Measurements from ENCODE around the gene DPP3.
"Not testable (repeated sequence)": the region's sequence is repeated elsewhere in the genome, so short reads cannot be mapped to it uniquely, and the experiment has no call there.

DPP3 gene

GRCh38 chr11:66542362-66542761 is 62.1 kb downstream of the DPP3 start:
- no peaks in the 10 kb centered on the region for H4K20me1 ChIP-seq (ENCODE audit: insufficient read depth, low read length)
- peaks cover 5% of the 10 kb centered on the region; the same call in 1 of the 2 replicates for H3K79me2 ChIP-seq (ENCODE audit: low read length)
- no peak for DNase-seq
- TF ChIP-seq EZH2 (optimal IDR thresholded peaks at IDR 0.05; ENCODE audit: low read depth, low read length) (no peak), CTCF (IDR thresholded peaks at IDR 0.05; ENCODE audit: low read length) (no peak), EZH2phosphoT487 (IDR thresholded peaks at IDR 0.05; ENCODE audit: low read length) (no peak)
- peaks cover 3% of the 10 kb centered on the region; the same call in 1 of the 2 replicates for H3F3A ChIP-seq (ENCODE audit: insufficient read depth, low read length)
- peaks cover 11% of the 10 kb centered on the region; the same call in 1 of the 2 replicates for H3K27me3 ChIP-seq (replicated peaks; ENCODE audit: insufficient read depth, low read length)
- H3K9ac ChIP-seq (ENCODE audit: low read length): no peak overlapping the region
- H3K4me3 ChIP-seq (ENCODE audit: low read length): no peak overlapping the region
- H2AFZ ChIP-seq (ENCODE audit: low read length): no peak overlapping the region
- no peak overlapping the region for H3K27ac ChIP-seq (ENCODE audit: low read length)
- H3K4me2 ChIP-seq (ENCODE audit: low read depth, low read length): no peak overlapping the region
- no peaks in the 10 kb centered on the region for H3K9me3 ChIP-seq (replicated peaks; ENCODE audit: insufficient read depth, low read length)
- peaks cover 7% of the 10 kb centered on the region; the same call in 1 of the 2 replicates for H3K4me1 ChIP-seq (ENCODE audit: low read length)
- no peaks in the 10 kb centered on the region for H3K36me3 ChIP-seq (replicated peaks; ENCODE audit: insufficient read depth, low read length)
- H3K9me2 ChIP-seq (replicated peaks; ENCODE audit: insufficient read depth, low read length): no peaks in the 10 kb centered on the region

GRCh38 chr11:66543263-66544107 is 63.3 kb downstream of the DPP3 start:
- Histone ChIP-seq H3F3A (ENCODE audit: insufficient read depth, low read length) (peaks cover 3% of the 10 kb centered on the region; the same call in 1 of the 2 replicates), H3K9ac (ENCODE audit: low read length) (no peak overlapping the region), H3K9me2 (replicated peaks; ENCODE audit: insufficient read depth, low read length) (no peaks in the 10 kb centered on the region), H3K36me3 (replicated peaks; ENCODE audit: insufficient read depth, low read length) (no peaks in the 10 kb centered on the region), H3K9me3 (replicated peaks; ENCODE audit: insufficient read depth, low read length) (no peaks in the 10 kb centered on the region), H3K79me2 (ENCODE audit: low read length) (peaks cover 5% of the 10 kb centered on the region; the same call in 1 of the 2 replicates), H3K4me3 (ENCODE audit: low read length) (no peak overlapping the region), H3K27me3 (replicated peaks; ENCODE audit: insufficient read depth, low read length) (peaks cover 19% of the 10 kb centered on the region; the same call in 1 of the 2 replicates), H4K20me1 (ENCODE audit: insufficient read depth, low read length) (no peaks in the 10 kb centered on the region), H2AFZ (ENCODE audit: low read length) (no peak overlapping the region), H3K27ac (ENCODE audit: low read length) (no peak overlapping the region), H3K4me1 (ENCODE audit: low read length) (peaks cover 7% of the 10 kb centered on the region; the same call in 1 of the 2 replicates), H3K4me2 (ENCODE audit: low read depth, low read length) (no peak overlapping the region)
- no peak for DNase-seq
- TF ChIP-seq EZH2 (optimal IDR thresholded peaks at IDR 0.05; ENCODE audit: low read depth, low read length) (no peak), CTCF (IDR thresholded peaks at IDR 0.05; ENCODE audit: low read length) (no peak), EZH2phosphoT487 (IDR thresholded peaks at IDR 0.05; ENCODE audit: low read length) (no peak)

GRCh38 chr11:66544952-66545351 is 64.7 kb downstream of the DPP3 start:
- not testable (repeated sequence) for DNase-seq; H3K9me2 ChIP-seq (replicated peaks; ENCODE audit: insufficient read depth, low read length); H2AFZ ChIP-seq (ENCODE audit: low read length); H4K20me1 ChIP-seq (ENCODE audit: insufficient read depth, low read length); H3K79me2 ChIP-seq (ENCODE audit: low read length); H3K27ac ChIP-seq (ENCODE audit: low read length); H3F3A ChIP-seq (ENCODE audit: insufficient read depth, low read length); H3K4me1 ChIP-seq (ENCODE audit: low read length); H3K36me3 ChIP-seq (replicated peaks; ENCODE audit: insufficient read depth, low read length); H3K9me3 ChIP-seq (replicated peaks; ENCODE audit: insufficient read depth, low read length)
- peak overlapping the region; percentile 98 for H3K4me3 ChIP-seq (ENCODE audit: low read length)
- peaks cover 33% of the 10 kb centered on the region for H3K27me3 ChIP-seq (replicated peaks; ENCODE audit: insufficient read depth, low read length)
- peak overlapping the region; percentile 94 for H3K4me2 ChIP-seq (ENCODE audit: low read depth, low read length)
- peak overlapping the region; percentile 91; the same call in 1 of the 2 replicates for H3K9ac ChIP-seq (ENCODE audit: low read length)
